Measurements from ENCODE around the gene LARGE1.
"Not testable (repeated sequence)": the region's sequence is repeated elsewhere in the genome, so short reads cannot be mapped to it uniquely, and the experiment has no call there.

LARGE1 gene

DNA sequence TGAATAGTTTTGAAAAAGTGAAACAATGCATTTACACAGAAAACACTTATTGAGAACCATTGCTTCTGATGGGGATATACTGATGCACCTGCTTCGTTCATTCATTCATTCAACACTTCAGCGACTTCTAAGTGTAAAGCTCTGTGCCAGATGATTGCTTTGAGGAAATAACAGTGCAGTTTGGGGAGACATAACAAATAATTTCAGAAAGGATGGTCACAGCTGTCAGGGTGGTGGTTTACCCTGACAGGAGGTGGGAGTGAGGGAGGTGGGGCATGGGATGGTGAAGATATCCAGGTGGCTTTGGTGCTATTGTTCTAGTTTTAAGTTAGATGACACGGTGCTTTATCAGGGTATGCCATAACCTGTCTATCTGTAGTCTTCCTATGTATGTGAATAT is 344.1 kb downstream of the LARGE1 start:
- Histone ChIP-seq H3K4me3 (ENCODE audit: low read length) (no peak overlapping the region), H3K9ac (ENCODE audit: low read depth, low read length) (no peak overlapping the region), H3K9me3 (ENCODE audit: insufficient read depth, low read depth, low read length) (no peaks in the 10 kb centered on the region), H3K27me3 (ENCODE audit: insufficient read depth, low read length) (no peaks in the 10 kb centered on the region), H3K4me1 (ENCODE audit: insufficient read depth, low read length) (0 out of 2 replicates have a peak, but pooled peaks cover 3% of the 10 kb centered on the region), H3K27ac (ENCODE audit: low read depth, low read length) (no peak overlapping the region), H3K36me3 (ENCODE audit: insufficient read depth, low read length) (no peaks in the 10 kb centered on the region)
- 100% methylated on average over 3 of the region's 3 CpGs for WGBS

DNA sequence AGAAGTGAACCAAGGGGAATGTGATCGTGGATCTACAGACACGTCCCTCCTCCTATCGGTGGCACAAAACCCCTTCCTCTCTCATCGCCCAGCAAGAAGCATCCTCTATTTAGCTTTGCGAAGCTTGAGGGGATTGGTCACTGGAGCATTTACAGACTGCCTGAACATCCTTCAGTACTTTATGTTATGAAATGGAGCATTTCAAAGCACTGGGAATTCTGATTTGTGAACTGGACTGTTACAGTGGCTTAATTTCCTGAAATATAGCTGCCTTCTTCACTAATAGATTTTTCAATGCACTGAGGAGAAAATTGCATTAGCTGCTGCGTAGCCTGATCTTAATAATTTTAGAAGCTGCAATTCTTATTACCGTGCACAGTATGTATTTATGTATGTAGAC is 344.5 kb downstream of the LARGE1 start:
- Histone ChIP-seq H3K9me3 (ENCODE audit: insufficient read depth, low read depth, low read length) (no peaks in the 10 kb centered on the region), H3K27me3 (ENCODE audit: insufficient read depth, low read length) (no peaks in the 10 kb centered on the region), H3K36me3 (ENCODE audit: insufficient read depth, low read length) (no peaks in the 10 kb centered on the region), H3K4me1 (ENCODE audit: insufficient read depth, low read length) (0 out of 2 replicates have a peak, but pooled peaks cover 3% of the 10 kb centered on the region), H3K27ac (ENCODE audit: low read depth, low read length) (no peak overlapping the region), H3K9ac (ENCODE audit: low read depth, low read length) (no peak overlapping the region), H3K4me3 (ENCODE audit: low read length) (no peak overlapping the region)
- whole genome bisulfite sequencing: 98% methylated on average over 7 of the region's 7 CpGs

DNA sequence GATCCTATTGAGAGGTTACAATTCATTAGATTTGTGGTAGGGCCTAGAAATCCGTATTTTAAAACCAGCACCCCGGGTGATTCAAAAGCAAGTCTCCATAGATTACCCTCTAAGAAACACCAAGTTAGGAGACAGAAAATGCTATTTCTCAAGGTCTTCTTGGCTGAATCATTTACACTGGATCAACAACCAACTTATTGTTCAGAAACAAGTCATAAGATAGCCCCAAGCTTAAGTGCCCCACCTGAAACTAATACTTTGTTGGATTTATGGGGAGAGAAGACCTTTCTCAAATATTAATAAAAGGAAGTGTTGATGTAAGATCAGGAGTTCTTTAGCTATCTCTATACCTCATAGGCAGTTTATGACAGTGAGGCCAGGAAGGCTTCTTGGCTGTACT is 345.2 kb downstream of the LARGE1 start:
- H3K36me3 ChIP-seq (ENCODE audit: insufficient read depth, low read length): no peaks in the 10 kb centered on the region
- no peak overlapping the region for H3K9ac ChIP-seq (ENCODE audit: low read depth, low read length)
- H3K27me3 ChIP-seq (ENCODE audit: insufficient read depth, low read length): no peaks in the 10 kb centered on the region
- H3K9me3 ChIP-seq (ENCODE audit: insufficient read depth, low read depth, low read length): no peaks in the 10 kb centered on the region
- 98% methylated on average over 2 of the region's 2 CpGs for WGBS
- no peak overlapping the region for H3K4me3 ChIP-seq (ENCODE audit: low read length)
- peaks cover 6% of the 10 kb centered on the region; the same call in 1 of the 2 replicates for H3K4me1 ChIP-seq (ENCODE audit: insufficient read depth, low read length)
- H3K27ac ChIP-seq (ENCODE audit: low read depth, low read length): no peak overlapping the region

DNA sequence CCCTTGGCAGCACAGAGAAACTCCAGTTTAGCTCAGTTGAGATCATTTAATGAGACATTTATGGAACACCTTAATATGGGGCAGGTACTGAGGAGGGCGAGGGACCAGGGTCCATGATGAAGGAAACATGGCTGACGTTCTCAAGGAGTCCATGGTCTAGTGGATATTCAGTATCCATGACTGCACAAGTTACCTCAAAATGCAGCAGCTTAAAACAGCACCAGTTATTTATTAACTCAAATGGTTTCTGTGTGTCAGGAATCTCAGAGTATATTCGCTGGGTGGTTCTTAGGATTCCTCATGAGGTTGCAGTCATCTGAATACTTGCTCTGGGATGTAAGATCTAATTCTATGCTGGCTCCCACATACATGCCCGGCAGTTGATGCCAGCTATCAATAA is 346.8 kb downstream of the LARGE1 start:
- peaks cover 19% of the 10 kb centered on the region for H3K4me1 ChIP-seq (ENCODE audit: insufficient read depth, low read length)
- H3K9me3 ChIP-seq (ENCODE audit: insufficient read depth, low read depth, low read length): no peaks in the 10 kb centered on the region
- 97% methylated on average over 4 of the region's 4 CpGs for WGBS
- no peaks in the 10 kb centered on the region for H3K27me3 ChIP-seq (ENCODE audit: insufficient read depth, low read length)
- H3K27ac ChIP-seq (ENCODE audit: low read depth, low read length): no peak overlapping the region
- H3K36me3 ChIP-seq (ENCODE audit: insufficient read depth, low read length): no peaks in the 10 kb centered on the region
- H3K9ac ChIP-seq (ENCODE audit: low read depth, low read length): no peak overlapping the region
- H3K4me3 ChIP-seq (ENCODE audit: low read length): no peak overlapping the region

DNA sequence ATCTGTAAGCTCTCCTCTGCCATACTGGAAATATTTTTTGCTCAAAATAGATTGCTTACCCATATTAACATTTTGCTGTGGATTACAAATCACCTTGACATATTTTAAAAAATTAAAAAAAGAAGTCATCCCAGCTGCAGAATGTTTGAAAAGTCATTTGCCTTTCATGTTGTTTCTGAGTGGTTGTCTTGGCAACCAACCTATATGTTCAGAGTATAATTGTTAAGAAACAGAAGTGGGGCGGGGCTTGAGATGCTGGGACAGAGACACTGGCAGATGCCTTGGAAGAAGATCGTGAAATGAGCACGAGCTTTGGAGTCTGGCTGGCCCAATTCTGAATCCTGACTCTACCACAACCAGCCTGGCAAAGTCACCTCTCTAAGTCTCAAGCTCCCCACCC is 348.2 kb downstream of the LARGE1 start:
- Histone ChIP-seq H3K36me3 (ENCODE audit: insufficient read depth, low read length) (no peaks in the 10 kb centered on the region), H3K27me3 (ENCODE audit: insufficient read depth, low read length) (no peaks in the 10 kb centered on the region), H3K4me3 (ENCODE audit: low read length) (no peak overlapping the region), H3K27ac (ENCODE audit: low read depth, low read length) (no peak overlapping the region), H3K4me1 (ENCODE audit: insufficient read depth, low read length) (peaks cover 16% of the 10 kb centered on the region), H3K9me3 (ENCODE audit: insufficient read depth, low read depth, low read length) (no peaks in the 10 kb centered on the region), H3K9ac (ENCODE audit: low read depth, low read length) (no peak overlapping the region)
- WGBS: 97% methylated on average over 3 of the region's 3 CpGs

DNA sequence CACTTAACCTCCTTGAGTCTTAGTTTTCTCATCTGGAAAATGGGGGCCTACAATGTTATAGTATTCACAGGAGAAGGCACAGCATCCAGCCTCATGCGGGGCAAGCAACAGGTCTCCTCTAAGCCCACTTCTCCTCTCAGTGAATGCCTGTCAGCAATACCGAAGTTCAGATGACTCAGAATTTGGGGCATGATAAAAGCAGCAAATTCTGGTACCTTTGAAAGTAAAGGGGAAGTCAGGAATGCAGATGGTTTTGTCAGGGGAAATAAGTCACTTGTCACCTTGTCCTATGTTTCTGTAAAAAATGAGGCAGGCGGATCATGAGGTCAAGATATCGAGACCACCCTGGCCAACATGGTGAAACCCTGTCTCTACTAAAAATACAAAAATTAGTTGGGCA is 350.2 kb downstream of the LARGE1 start:
- Histone ChIP-seq H3K4me3 (ENCODE audit: low read length) (no peak overlapping the region), H3K36me3 (ENCODE audit: insufficient read depth, low read length) (no peaks in the 10 kb centered on the region), H3K9me3 (ENCODE audit: insufficient read depth, low read depth, low read length) (no peaks in the 10 kb centered on the region), H3K9ac (ENCODE audit: low read depth, low read length) (no peak overlapping the region), H3K4me1 (ENCODE audit: insufficient read depth, low read length) (peaks cover 16% of the 10 kb centered on the region), H3K27ac (ENCODE audit: low read depth, low read length) (no peak overlapping the region; the same call in 1 of the 2 replicates), H3K27me3 (ENCODE audit: insufficient read depth, low read length) (no peaks in the 10 kb centered on the region)
- WGBS: 80% methylated on average over 4 of the region's 4 CpGs

DNA sequence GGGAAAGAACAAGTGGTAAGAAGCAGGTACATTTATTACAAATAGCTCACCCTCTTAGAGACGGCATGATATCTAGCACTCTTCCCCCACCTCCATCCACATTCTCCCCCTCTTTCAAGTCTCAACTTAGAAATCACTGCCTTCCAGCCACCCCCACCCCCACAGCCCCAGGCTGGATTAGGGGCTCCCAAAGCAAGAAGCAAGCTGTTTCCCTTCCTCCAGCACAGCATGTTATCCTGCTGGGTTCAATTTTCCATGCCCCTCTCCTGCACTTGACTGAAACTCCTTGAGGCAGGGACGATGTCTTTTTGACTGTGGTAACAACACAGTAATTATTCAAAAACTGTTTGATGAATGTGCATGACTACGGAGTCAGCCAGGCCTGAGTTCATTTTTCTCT is 350.7 kb downstream of the LARGE1 start:
- H3K9me3 ChIP-seq (ENCODE audit: insufficient read depth, low read depth, low read length): no peaks in the 10 kb centered on the region
- no peak overlapping the region for H3K4me3 ChIP-seq (ENCODE audit: low read length)
- H3K27me3 ChIP-seq (ENCODE audit: insufficient read depth, low read length): no peaks in the 10 kb centered on the region
- peaks cover 16% of the 10 kb centered on the region for H3K4me1 ChIP-seq (ENCODE audit: insufficient read depth, low read length)
- H3K27ac ChIP-seq (ENCODE audit: low read depth, low read length): no peak overlapping the region; the same call in 1 of the 2 replicates
- no peaks in the 10 kb centered on the region for H3K36me3 ChIP-seq (ENCODE audit: insufficient read depth, low read length)
- no peak overlapping the region for H3K9ac ChIP-seq (ENCODE audit: low read depth, low read length)
- whole genome bisulfite sequencing: 24% methylated on average over 3 of the region's 3 CpGs

DNA sequence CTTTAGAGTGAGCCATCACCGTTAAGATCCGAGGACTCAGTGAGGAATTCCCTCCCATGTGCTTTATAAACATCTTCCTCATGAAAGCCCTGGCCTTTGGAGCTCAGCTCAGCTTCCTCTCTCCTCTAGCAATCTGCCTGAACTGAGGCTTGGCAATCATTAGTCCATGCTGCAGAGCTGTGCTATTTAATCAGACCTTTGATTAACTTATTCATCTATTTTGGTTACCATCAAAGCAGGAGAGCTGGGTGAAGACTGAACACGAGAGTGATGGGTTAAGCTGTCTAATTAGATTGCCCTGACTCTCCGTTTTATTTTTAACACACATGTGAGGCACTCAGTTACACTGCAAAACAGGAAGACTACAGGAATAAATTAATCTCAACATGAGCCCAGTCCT is 351.3 kb downstream of the LARGE1 start:
- 65% methylated on average over 4 of the region's 4 CpGs for WGBS
- no peaks in the 10 kb centered on the region for H3K9me3 ChIP-seq (ENCODE audit: insufficient read depth, low read depth, low read length)
- no peak overlapping the region for H3K27ac ChIP-seq (ENCODE audit: low read depth, low read length)
- no peaks in the 10 kb centered on the region for H3K27me3 ChIP-seq (ENCODE audit: insufficient read depth, low read length)
- no peak overlapping the region for H3K9ac ChIP-seq (ENCODE audit: low read depth, low read length)
- H3K4me3 ChIP-seq (ENCODE audit: low read length): no peak overlapping the region
- H3K36me3 ChIP-seq (ENCODE audit: insufficient read depth, low read length): no peaks in the 10 kb centered on the region
- H3K4me1 ChIP-seq (ENCODE audit: insufficient read depth, low read length): peaks cover 16% of the 10 kb centered on the region

DNA sequence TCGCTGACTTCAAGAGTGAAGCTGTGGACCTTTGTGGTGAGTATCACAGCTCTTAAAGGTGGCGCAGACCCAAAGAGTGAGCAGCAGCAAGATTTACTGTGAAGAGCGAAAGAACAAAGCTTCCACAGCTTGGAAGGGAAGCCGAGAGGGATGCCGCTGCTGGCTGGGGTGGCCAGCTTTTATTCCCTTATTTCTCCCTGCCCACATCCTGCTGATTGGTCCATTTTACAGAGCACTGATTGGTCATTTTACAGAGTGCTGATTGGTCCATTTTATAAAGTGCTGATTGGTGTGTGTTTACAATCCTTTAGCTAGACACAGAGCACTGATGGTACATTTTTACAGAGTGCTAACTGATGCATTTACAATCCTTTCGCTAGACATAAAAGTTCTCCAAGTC is 353.8 kb downstream of the LARGE1 start:
- H3K4me1 ChIP-seq (ENCODE audit: insufficient read depth, low read length): peaks cover 24% of the 10 kb centered on the region
- 95% methylated on average over 6 of the region's 6 CpGs for WGBS
- H3K9me3 ChIP-seq (ENCODE audit: insufficient read depth, low read depth, low read length); H3K27me3 ChIP-seq (ENCODE audit: insufficient read depth, low read length); H3K9ac ChIP-seq (ENCODE audit: low read depth, low read length); H3K36me3 ChIP-seq (ENCODE audit: insufficient read depth, low read length); H3K4me3 ChIP-seq (ENCODE audit: low read length); H3K27ac ChIP-seq (ENCODE audit: low read depth, low read length): not testable (repeated sequence)

DNA sequence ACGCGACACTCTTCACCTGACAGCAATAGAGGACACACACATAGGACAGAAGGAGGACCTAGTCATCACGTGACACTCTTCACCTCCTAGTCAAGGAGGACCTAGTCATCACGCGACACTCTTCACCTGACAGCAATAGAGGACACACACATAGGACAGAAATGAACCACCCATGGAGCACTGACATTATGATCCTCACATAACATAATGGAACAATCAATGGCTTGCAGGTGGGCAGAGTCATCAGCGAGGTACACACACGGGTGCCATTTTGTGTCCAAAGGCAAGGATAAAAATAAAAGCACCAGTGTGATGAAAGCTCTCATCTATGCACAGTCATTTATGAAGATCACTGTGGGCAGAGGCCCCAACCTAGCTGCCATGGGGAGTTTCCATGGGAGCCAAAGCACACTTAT is 354.7 kb downstream of the LARGE1 start:
- H3K9ac ChIP-seq (ENCODE audit: low read depth, low read length): no peak overlapping the region
- no peak overlapping the region for H3K4me3 ChIP-seq (ENCODE audit: low read length)
- no peaks in the 10 kb centered on the region for H3K9me3 ChIP-seq (ENCODE audit: insufficient read depth, low read depth, low read length)
- 94% methylated on average over 7 of the region's 7 CpGs for WGBS
- H3K36me3 ChIP-seq (ENCODE audit: insufficient read depth, low read length): 0 out of 2 replicates have a peak, but pooled peaks cover 3% of the 10 kb centered on the region
- no peaks in the 10 kb centered on the region for H3K27me3 ChIP-seq (ENCODE audit: insufficient read depth, low read length)
- H3K4me1 ChIP-seq (ENCODE audit: insufficient read depth, low read length): peaks cover 24% of the 10 kb centered on the region
- no peak overlapping the region for H3K27ac ChIP-seq (ENCODE audit: low read depth, low read length)

DNA sequence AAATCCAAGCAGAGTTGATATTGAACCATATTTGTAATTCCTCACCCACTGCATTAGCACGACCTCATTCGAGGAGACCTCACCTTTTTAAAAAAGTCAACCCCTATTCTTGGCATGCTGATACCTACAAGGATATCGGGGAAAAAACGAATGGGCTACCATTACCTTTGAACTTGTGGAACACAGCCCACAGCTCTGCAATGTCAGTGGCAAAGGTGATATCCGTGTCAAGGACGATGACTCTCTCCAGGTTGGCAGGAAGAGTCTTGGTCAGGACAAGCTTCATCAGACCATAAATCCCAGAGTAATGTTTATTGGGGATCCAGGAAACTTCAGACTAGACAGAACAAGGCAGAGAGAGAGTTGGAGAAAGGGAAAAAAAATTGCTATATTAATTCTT is 355.6 kb downstream of the LARGE1 start:
- Histone ChIP-seq H3K27ac (ENCODE audit: low read depth, low read length) (no peak overlapping the region), H3K9ac (ENCODE audit: low read depth, low read length) (no peak overlapping the region), H3K27me3 (ENCODE audit: insufficient read depth, low read length) (no peaks in the 10 kb centered on the region), H3K4me3 (ENCODE audit: low read length) (no peak overlapping the region), H3K4me1 (ENCODE audit: insufficient read depth, low read length) (peaks cover 17% of the 10 kb centered on the region), H3K9me3 (ENCODE audit: insufficient read depth, low read depth, low read length) (no peaks in the 10 kb centered on the region), H3K36me3 (ENCODE audit: insufficient read depth, low read length) (0 out of 2 replicates have a peak, but pooled peaks cover 3% of the 10 kb centered on the region)
- WGBS: 94% methylated on average over 6 of the region's 6 CpGs
